Measurements from ENCODE around the gene MS4A4E. TPM values are rescaled to one million over a fixed set of nuclear protein-coding genes. Genes with fewer than 3 reads are reported as not detected.
"Not testable (repeated sequence)": the region's sequence is repeated elsewhere in the genome, so short reads cannot be mapped to it uniquely, and the experiment has no call there.

Gene MS4A4E
- polyA plus RNA-seq (2011; rRNA removed): not detected in 2 replicates
- polyA minus RNA-seq (2011; rRNA and poly(A)+ RNA removed): not detected in 2 replicates

- ChIA-PET CTCF (no interaction called here), POLR2A (no interaction called here)
- Histone ChIP-seq H3K27me3 (ENCODE audit: control insufficient read depth, insufficient read depth, low read length) (no peaks in the 10 kb centered on the region), H3K36me3 (ENCODE audit: control insufficient read depth, insufficient read depth, low read length) (no peaks in the 10 kb centered on the region), H3K4me3 (ENCODE audit: low read depth, low read length) (no peak within 1 kb of the TSS)
- no peak for DNase-seq (ENCODE audit: low read depth)
- TF ChIP-seq CTCF (IDR thresholded peaks at IDR 0.05; ENCODE audit: insufficient read depth, low read depth, low read length): no peak
These were observed at the start of gene MS4A4E for GRCh38 chr11:60242740-60243239. Gene MS4A4E, minus strand, starts transcription at chr11:60243137. Its CDS starts 13,082 bp downstream, at chr11:60230055.

- CTCF ChIA-PET: no interaction called here
- Histone ChIP-seq H3K4me3 (ENCODE audit: low read depth, low read length) (no peak overlapping the region), H3K27me3 (ENCODE audit: control insufficient read depth, insufficient read depth, low read length) (no peaks in the 10 kb centered on the region), H3K36me3 (ENCODE audit: control insufficient read depth, insufficient read depth, low read length) (no peaks in the 10 kb centered on the region)
- POLR2A ChIA-PET: no interaction called here
- TF ChIP-seq CTCF (IDR thresholded peaks at IDR 0.05; ENCODE audit: insufficient read depth, low read depth, low read length): no peak
- DNase-seq (ENCODE audit: low read depth): no peak
These were observed 49.2 kb upstream of the MS4A4E start for GRCh38 chr11:60292145-60292544.

GRCh38 chr11:60288531-60288930 is 45.6 kb upstream of the MS4A4E start:
- Histone ChIP-seq H3K36me3 (ENCODE audit: control insufficient read depth, insufficient read depth, low read length) (no peaks in the 10 kb centered on the region), H3K27me3 (ENCODE audit: control insufficient read depth, insufficient read depth, low read length) (no peaks in the 10 kb centered on the region), H3K4me3 (ENCODE audit: low read depth, low read length) (no peak overlapping the region)
- DNase-seq (ENCODE audit: low read depth): no peak
- ChIA-PET POLR2A (no interaction called here), CTCF (no interaction called here)
- TF ChIP-seq CTCF (IDR thresholded peaks at IDR 0.05; ENCODE audit: insufficient read depth, low read depth, low read length): no peak

GRCh38 chr11:60285411-60286126 is 42.6 kb upstream of the MS4A4E start:
- DNase-seq (ENCODE audit: low read depth); CTCF ChIA-PET; H3K27me3 ChIP-seq (ENCODE audit: control insufficient read depth, insufficient read depth, low read length); H3K36me3 ChIP-seq (ENCODE audit: control insufficient read depth, insufficient read depth, low read length); POLR2A ChIA-PET; H3K4me3 ChIP-seq (ENCODE audit: low read depth, low read length): not testable (repeated sequence)

GRCh38 chr11:60282286-60282685 is 39.3 kb upstream of the MS4A4E start:
- Histone ChIP-seq H3K4me3 (ENCODE audit: low read depth, low read length) (no peak overlapping the region), H3K27me3 (ENCODE audit: control insufficient read depth, insufficient read depth, low read length) (no peaks in the 10 kb centered on the region), H3K36me3 (ENCODE audit: control insufficient read depth, insufficient read depth, low read length) (no peaks in the 10 kb centered on the region)
- TF ChIP-seq CTCF (IDR thresholded peaks at IDR 0.05; ENCODE audit: insufficient read depth, low read depth, low read length): no peak
- DNase-seq (ENCODE audit: low read depth): no peak
- ChIA-PET POLR2A (no interaction called here), CTCF (interaction anchor here (2.2 kb wide), 1 partner anchor 17 kb away, joined by 6 read pairs; no protein-coding TSS in a partner anchor)

- ChIA-PET POLR2A (no interaction called here), CTCF (no interaction called here)
- Histone ChIP-seq H3K4me3 (ENCODE audit: low read depth, low read length) (no peak overlapping the region), H3K36me3 (ENCODE audit: control insufficient read depth, insufficient read depth, low read length) (no peaks in the 10 kb centered on the region), H3K27me3 (ENCODE audit: control insufficient read depth, insufficient read depth, low read length) (no peaks in the 10 kb centered on the region)
- DNase-seq (ENCODE audit: low read depth): no peak
- no peak for TF ChIP-seq CTCF (IDR thresholded peaks at IDR 0.05; ENCODE audit: insufficient read depth, low read depth, low read length)
These were observed 38.5 kb upstream of the MS4A4E start for GRCh38 chr11:60281485-60281884.
